Endothelial cell (in vitro differentiated cells): Measurements from ENCODE around the gene OR4F15. TPM values are rescaled to one million over a fixed set of nuclear protein-coding genes. Genes with fewer than 3 reads are reported as not detected.
"Not testable (repeated sequence)": the region's sequence is repeated elsewhere in the genome, so short reads cannot be mapped to it uniquely, and the experiment has no call there.

Experiments used
- DNase-seq: peaks from one replicate; pipeline ENCODE4 v3.0.0; 2021; ENCODE audit warnings: low spot score
- H3K27ac Mint-ChIP-seq: one replicate; pipeline ENCODE4 v1.8.0; 2021; ENCODE audit warnings: mixed read lengths, inconsistent platforms; ENCODE audit not compliant: unreplicated experiment
- H3K27me3 Mint-ChIP-seq: one replicate; pipeline ENCODE4 v1.8.0; 2021; ENCODE audit warnings: mild to moderate bottlenecking, moderate library complexity, mixed read lengths, inconsistent platforms; ENCODE audit not compliant: unreplicated experiment
- H3K36me3 Mint-ChIP-seq: one replicate; pipeline ENCODE4 v1.8.0; 2021; ENCODE audit warnings: mild to moderate bottlenecking, low read depth, mixed read lengths, inconsistent platforms; ENCODE audit not compliant: unreplicated experiment
- H3K4me1 Mint-ChIP-seq: one replicate; pipeline ENCODE4 v1.8.0; 2021; ENCODE audit warnings: mild to moderate bottlenecking, mixed read lengths, inconsistent platforms; ENCODE audit not compliant: unreplicated experiment
- H3K4me3 Mint-ChIP-seq: one replicate; pipeline ENCODE4 v1.8.0; 2021; ENCODE audit warnings: mild to moderate bottlenecking, mixed read lengths, inconsistent platforms; ENCODE audit not compliant: unreplicated experiment
- H3K9me3 Mint-ChIP-seq: one replicate; pipeline ENCODE4 v1.8.0; 2021; ENCODE audit warnings: mixed read lengths, inconsistent platforms; ENCODE audit not compliant: unreplicated experiment
- CTCF ChIP-seq: fragments of 200-600 bp; sonication (generic); IDR thresholded peaks from one replicate; pipeline ENCODE4 v1.5.0; 2021; ENCODE audit warnings: antibody characterized with exemption; ENCODE audit not compliant: unreplicated experiment
- total RNA-seq: library from RNA; stranded (reverse); fragmentation: NEBNext Ultra II Directional; extraction: Animal tissue kit (Norgen Biotek cat#: 25700); gene quantifications from one replicate; pipeline ENCODE4 v1.2.1, GENCODE V29; 2021; ENCODE audit not compliant: unreplicated experiment

OR4F15 gene
- total RNA-seq, 1 donor from 2014 or later, result not detected

DNA sequence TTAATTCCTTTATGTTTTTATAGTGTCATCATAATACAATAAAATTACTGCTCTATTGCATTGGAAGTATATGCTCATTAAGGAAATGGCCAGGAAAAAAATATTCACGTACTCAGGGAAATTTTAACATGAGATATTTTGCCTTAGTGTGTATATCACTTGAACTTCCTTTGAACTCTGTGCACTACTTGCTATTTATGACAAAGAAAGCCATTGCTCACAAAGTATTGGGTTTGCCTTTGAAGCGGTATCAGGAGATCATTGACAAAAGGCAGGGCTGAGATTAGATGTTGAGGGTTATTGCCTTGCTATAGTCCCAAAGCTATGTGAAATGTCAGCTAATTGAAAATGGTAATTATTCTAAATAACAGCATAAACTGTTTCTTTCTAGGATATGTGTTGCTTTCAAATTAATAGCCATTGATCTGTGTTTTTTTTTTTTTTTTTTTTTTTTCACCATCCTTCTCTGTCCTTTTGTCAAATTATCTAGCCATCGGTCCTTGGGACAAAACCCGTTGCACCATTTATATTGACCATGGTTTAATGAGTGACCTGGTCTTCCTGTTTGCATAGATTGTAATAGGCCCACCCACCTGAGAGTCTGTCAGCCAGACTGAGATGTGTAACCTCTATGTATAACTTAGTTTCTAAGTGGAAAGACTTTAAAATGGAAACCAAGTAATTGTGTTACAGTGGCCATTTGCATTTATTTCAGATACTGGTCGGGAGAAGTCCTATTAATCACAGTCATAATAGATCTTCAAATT is 23.3 kb upstream of the OR4F15 start:
- not testable (repeated sequence) for H3K4me1 Mint-ChIP-seq, H3K36me3 Mint-ChIP-seq, H3K9me3 Mint-ChIP-seq, H3K27ac Mint-ChIP-seq, H3K27me3 Mint-ChIP-seq, DNase-seq, H3K4me3 Mint-ChIP-seq

- not testable (repeated sequence) for H3K27ac Mint-ChIP-seq, H3K4me3 Mint-ChIP-seq, H3K9me3 Mint-ChIP-seq, H3K4me1 Mint-ChIP-seq, H3K36me3 Mint-ChIP-seq, H3K27me3 Mint-ChIP-seq, DNase-seq
Observed at GRCh38 chr15:101790748-101791147, 21.3 kb upstream of the OR4F15 start.

DNA sequence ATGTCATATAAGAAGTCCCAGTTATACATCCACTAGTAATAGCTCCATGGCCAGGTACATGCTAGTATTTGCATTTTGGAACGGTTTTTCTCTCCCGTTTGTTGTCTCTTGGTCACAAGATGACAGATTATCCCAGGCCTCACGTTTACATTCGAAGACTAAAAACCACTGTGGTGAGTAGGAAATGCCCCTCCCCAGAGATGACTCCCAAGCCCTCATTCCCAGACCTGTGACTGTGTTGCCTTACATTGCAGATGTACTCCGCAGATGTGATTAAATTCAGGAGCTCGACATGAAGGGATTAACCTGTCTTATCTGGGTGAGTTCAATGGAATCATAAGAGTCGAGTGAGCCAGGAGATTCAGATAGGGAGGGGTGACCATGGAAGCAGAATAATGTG is 18.0 kb upstream of the OR4F15 start:
- not testable (repeated sequence) for H3K9me3 Mint-ChIP-seq, H3K27me3 Mint-ChIP-seq, H3K4me3 Mint-ChIP-seq

GRCh38 chr15:101795455-101795854 is 16.5 kb upstream of the OR4F15 start:
- DNase-seq, result no peak
- Mint-ChIP-seq H3K4me1 (no peaks in the 10 kb centered on the region), H3K27ac (no peak overlapping the region), H3K36me3 (no peaks in the 10 kb centered on the region), H3K4me3 (no peak overlapping the region), H3K27me3 (peaks cover 3% of the 10 kb centered on the region), H3K9me3 (no peaks in the 10 kb centered on the region)
- TF ChIP-seq CTCF, result no peak

More for the DNA sequence above, 18.0 kb upstream of the OR4F15 start:
- H3K4me1 Mint-ChIP-seq, DNase-seq, H3K36me3 Mint-ChIP-seq, H3K27ac Mint-ChIP-seq: not testable (repeated sequence)

DNA sequence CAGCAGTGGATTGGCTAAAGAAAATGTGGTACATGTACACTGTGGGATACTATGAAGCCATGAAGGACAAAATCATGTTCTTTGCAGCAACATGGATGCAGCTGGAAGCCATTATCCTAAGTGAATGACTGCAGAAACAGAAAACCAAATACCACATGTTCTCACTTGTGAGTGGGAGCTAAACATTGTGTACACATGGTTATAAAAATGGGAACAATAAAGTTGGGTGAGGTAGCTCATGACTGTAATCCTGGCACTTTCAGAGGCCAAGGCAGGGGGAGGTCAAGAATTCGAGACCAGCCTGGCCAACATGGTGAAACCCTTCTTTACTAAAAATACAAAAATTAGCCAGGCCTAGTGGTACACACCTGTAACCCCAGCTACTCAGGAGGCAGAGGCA is 12.3 kb upstream of the OR4F15 start:
- no peak overlapping the region for H3K4me3 Mint-ChIP-seq
- DNase-seq, result no peak
- no peak overlapping the region for H3K27ac Mint-ChIP-seq
- no peaks in the 10 kb centered on the region for H3K36me3 Mint-ChIP-seq
- H3K4me1 Mint-ChIP-seq, result no peaks in the 10 kb centered on the region
- no peak for TF ChIP-seq CTCF
- peaks cover 3% of the 10 kb centered on the region for H3K27me3 Mint-ChIP-seq
- no peaks in the 10 kb centered on the region for H3K9me3 Mint-ChIP-seq

DNA sequence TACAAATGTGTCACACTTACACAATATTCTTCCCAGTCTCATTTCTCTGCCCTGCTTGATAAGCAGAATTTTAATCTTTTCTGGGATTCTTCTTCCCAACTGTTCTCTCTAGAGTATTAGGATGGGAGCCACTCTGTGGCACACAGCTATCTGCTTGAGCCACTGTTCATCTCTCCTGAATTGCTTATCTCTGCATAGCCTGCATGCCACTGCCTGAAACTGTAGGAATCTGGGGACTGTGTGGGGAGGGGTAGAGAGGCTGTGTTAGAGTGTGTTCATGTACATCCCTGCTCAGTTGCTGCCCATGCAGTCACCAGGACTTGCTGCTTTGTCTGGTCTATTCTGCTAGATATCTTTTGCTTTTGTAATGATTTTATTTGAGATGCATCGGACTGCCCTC is 11.0 kb upstream of the OR4F15 start:
- Mint-ChIP-seq H3K27ac (no peak overlapping the region), H3K9me3 (no peaks in the 10 kb centered on the region), H3K36me3 (no peaks in the 10 kb centered on the region), H3K4me1 (no peaks in the 10 kb centered on the region), H3K4me3 (no peak overlapping the region), H3K27me3 (peaks cover 4% of the 10 kb centered on the region)
- no peak for DNase-seq
- no peak for TF ChIP-seq CTCF
